Measurements from ENCODE around the gene PTK6.
"Not testable (repeated sequence)": the region's sequence is repeated elsewhere in the genome, so short reads cannot be mapped to it uniquely, and the experiment has no call there.

Gene PTK6

DNA sequence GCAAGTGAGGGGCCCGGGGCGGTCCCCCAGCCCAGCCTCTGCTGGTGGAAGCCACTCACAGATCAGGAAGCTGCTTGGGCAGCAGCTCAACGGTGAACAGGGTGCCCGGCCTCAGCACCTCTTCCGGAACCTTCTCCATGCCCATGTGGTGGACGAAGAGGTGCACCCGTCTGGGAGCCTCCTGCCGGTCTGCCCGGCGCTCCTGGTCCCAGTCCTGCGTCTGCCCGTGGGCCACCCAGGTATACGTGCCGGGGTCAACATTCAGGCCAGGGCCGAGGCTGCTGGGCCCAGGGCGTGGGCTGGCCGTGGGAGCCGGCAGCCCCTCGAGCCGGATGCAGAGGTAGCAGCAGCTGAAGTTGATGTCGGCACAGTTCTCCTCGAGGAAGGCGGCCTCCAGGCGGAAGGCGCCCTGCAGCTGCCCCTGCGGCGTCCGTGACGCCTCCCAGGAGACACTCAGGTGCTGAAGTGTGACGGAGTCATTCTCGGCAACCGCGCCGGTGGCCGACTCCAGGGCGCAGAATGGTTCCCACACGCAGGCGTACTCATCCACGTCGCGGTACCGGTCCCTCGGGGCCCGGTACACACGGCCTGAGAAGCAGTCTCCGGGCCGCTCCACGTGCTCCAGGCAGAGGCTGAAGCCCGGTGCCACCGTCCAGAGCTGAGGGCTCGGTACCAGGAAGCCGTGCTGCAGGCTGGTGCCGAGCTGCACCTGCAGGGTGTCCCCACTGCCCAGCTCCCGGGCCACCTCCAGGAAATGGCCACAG, 25.5 kb upstream of the PTK6 start:
- TF ChIP-seq Cebpa-rat (IDR thresholded peaks at IDR 0.05), result no peak
- peaks cover 72 to 89% (median 79%) of the 10 kb centered on the region in 11 experiments for H3K27me3 ChIP-seq
- peaks cover 22 to 49% (median 41%) of the 10 kb centered on the region in 10 experiments for H3K4me1 ChIP-seq
- H3K27ac ChIP-seq, result peak overlapping the region in 1 of 11 experiments; percentile 63; a peak in 2 of 22 replicates
- peak overlapping the region in 5 of 11 experiments; percentile 16 to 52 (median 33); a peak in 5 of 22 replicates for H3K9ac ChIP-seq
- peak overlapping the region; percentile 33 to 99 (median 95) for H3K4me2 ChIP-seq
- H3K4me3 ChIP-seq, result peak overlapping the region in 4 of 10 experiments; percentile 28 to 48 (median 41); a peak in 8 of 20 replicates
- peaks cover 0 to 19% (median 0%) of the 10 kb centered on the region in 11 experiments; a peak in 2 of 22 replicates for H3K36me3 ChIP-seq
- H3K9me3 ChIP-seq (replicated peaks in 1 of 11), result no peaks in the 10 kb centered on the region
- H4K20me1 ChIP-seq, result peaks cover 69 to 85% (median 74%) of the 10 kb centered on the region in 11 experiments

DNA sequence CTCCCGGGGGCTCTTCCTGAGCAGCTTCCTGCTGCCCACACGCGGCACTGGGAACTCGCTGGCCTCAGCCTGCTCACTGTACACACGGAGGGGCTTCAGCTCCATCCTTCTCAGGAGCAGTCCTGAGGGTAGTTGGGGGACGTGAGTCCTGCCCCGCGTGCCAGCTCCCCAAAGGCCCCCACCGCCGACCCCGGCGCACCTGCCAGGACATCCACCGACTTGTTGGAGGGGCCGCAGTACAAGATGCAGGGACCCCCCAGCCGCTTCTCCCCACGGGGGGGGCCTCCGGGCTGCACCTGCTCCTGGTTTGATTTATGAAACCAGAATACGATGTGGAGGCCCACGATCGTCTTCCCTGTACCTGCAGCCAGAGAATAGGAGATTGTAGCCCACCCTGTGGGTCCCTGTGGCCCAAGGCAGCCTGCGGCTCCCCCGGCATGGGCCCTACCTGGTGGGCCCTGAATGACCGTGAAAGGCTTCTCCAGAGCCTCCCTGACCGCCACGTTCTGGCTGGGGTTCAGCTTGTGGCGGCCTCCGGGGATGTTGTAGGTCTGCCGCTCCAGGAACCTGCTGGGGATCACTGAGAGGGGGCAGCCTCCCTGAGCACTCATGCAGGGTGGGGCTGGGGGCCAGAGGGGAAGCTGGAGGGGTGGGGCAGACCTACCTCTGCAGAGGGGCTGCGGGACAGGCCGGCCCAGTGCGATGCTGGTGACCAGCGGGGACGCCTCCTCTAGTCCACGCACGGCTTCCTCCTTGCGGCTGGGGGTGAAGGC, 24.6 kb upstream of the PTK6 start:
- Histone ChIP-seq H4K20me1 (peaks cover 61 to 85% (median 73%) of the 10 kb centered on the region in 11 experiments), H3K27me3 (peaks cover 69 to 89% (median 79%) of the 10 kb centered on the region in 11 experiments), H3K4me2 (peak overlapping the region; percentile 33 to 99 (median 95); a peak in 20 of 22 replicates), H3K4me1 (peaks cover 14 to 41% (median 35%) of the 10 kb centered on the region in 10 experiments), H3K9ac (peak overlapping the region in 3 of 11 experiments; percentile 33 to 52 (median 43); a peak in 1 of 22 replicates), H3K27ac (peak overlapping the region in 1 of 11 experiments; percentile 63; a peak in 1 of 22 replicates), H3K36me3 (peaks cover 0 to 19% (median 0%) of the 10 kb centered on the region in 11 experiments; a peak in 2 of 22 replicates), H3K4me3 (peak overlapping the region in 2 of 10 experiments; percentile 28 to 48; a peak in 3 of 20 replicates), H3K9me3 (replicated peaks in 1 of 11) (no peaks in the 10 kb centered on the region)
- no peak for TF ChIP-seq Cebpa-rat (IDR thresholded peaks at IDR 0.05)

GRCh38 chr20:63560856-63561609, 23.9 kb upstream of the PTK6 start:
- Histone ChIP-seq H3K4me3 (no peak overlapping the region), H3K27ac (no peak overlapping the region), H3K36me3 (peaks cover 0 to 17% (median 0%) of the 10 kb centered on the region in 11 experiments; a peak in 2 of 22 replicates), H3K9me3 (replicated peaks in 1 of 11) (no peaks in the 10 kb centered on the region), H3K4me2 (peak overlapping the region in 8 of 11 experiments; percentile 77 to 99 (median 96); a peak in 14 of 22 replicates), H3K9ac (no peak overlapping the region), H3K27me3 (peaks cover 69 to 89% (median 79%) of the 10 kb centered on the region in 11 experiments), H3K4me1 (peaks cover 13 to 41% (median 34%) of the 10 kb centered on the region in 10 experiments), H4K20me1 (peaks cover 53 to 85% (median 71%) of the 10 kb centered on the region in 11 experiments)
- no peak for TF ChIP-seq Cebpa-rat (IDR thresholded peaks at IDR 0.05)

GRCh38 chr20:63560333-63560805, 23.2 kb upstream of the PTK6 start:
- H3K9ac ChIP-seq, result no peak overlapping the region
- H3K27ac ChIP-seq, result no peak overlapping the region
- peaks cover 69 to 89% (median 79%) of the 10 kb centered on the region in 11 experiments for H3K27me3 ChIP-seq
- peaks cover 0 to 16% (median 0%) of the 10 kb centered on the region in 11 experiments; a peak in 2 of 22 replicates for H3K36me3 ChIP-seq
- H3K4me2 ChIP-seq, result peak overlapping the region in 1 of 11 experiments; percentile 99; a peak in 2 of 22 replicates
- TF ChIP-seq Cebpa-rat (IDR thresholded peaks at IDR 0.05), result no peak
- peaks cover 50 to 85% (median 71%) of the 10 kb centered on the region in 11 experiments for H4K20me1 ChIP-seq
- H3K4me3 ChIP-seq, result no peak overlapping the region
- peaks cover 13 to 47% (median 41%) of the 10 kb centered on the region in 10 experiments for H3K4me1 ChIP-seq
- no peaks in the 10 kb centered on the region for H3K9me3 ChIP-seq (replicated peaks in 1 of 11)

DNA sequence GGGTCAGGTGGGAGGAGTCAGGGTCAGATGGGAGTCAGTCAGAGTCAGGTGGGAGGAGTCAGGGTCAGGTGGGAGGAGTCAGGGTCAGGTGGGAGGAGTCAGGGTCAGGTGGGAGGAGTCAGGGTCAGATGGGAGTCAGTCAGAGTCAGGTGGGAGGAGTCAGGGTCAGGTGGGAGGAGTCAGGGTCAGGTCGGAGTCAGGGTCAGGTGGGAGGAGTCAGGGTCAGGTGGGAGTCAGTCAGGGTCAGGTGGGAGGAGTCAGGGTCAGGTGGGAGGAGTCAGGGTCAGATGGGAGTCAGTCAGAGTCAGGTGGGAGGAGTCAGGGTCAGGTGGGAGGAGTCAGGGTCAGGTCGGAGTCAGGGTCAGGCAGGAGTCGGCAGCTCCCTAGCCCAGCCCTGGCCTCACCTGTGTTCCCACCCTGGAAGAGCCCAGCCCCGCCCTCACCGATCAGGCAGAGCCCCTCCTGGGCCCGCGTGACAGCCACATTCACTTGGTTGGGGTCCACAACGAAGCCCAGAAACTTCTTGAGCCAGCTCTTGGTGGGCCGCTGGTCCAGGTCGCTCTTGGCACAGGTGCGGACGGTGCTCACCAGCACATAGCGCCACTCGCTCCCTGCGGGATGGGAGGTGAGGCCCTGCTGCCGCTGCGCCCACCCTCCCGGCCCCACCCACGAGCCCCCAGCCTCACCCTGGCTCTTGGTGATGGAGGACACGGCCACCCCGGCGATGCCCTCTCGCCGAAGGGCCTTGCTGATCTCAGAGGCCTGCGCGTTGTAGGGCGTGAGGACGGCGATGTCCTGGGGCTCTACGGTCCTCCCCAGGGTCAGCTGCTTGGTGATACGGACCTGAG, 22.5 kb upstream of the PTK6 start:
- Histone ChIP-seq H3K36me3 (peaks cover 0 to 16% (median 0%) of the 10 kb centered on the region in 11 experiments; a peak in 2 of 22 replicates), H3K4me1 (peaks cover 19 to 54% (median 48%) of the 10 kb centered on the region in 10 experiments), H3K27me3 (peaks cover 69 to 89% (median 79%) of the 10 kb centered on the region in 11 experiments), H4K20me1 (peaks cover 49 to 85% (median 71%) of the 10 kb centered on the region in 11 experiments)
- not testable (repeated sequence) for H3K9ac ChIP-seq; H3K4me2 ChIP-seq; H3K27ac ChIP-seq; H3K4me3 ChIP-seq; H3K9me3 ChIP-seq (replicated peaks in 1 of 11)

DNA sequence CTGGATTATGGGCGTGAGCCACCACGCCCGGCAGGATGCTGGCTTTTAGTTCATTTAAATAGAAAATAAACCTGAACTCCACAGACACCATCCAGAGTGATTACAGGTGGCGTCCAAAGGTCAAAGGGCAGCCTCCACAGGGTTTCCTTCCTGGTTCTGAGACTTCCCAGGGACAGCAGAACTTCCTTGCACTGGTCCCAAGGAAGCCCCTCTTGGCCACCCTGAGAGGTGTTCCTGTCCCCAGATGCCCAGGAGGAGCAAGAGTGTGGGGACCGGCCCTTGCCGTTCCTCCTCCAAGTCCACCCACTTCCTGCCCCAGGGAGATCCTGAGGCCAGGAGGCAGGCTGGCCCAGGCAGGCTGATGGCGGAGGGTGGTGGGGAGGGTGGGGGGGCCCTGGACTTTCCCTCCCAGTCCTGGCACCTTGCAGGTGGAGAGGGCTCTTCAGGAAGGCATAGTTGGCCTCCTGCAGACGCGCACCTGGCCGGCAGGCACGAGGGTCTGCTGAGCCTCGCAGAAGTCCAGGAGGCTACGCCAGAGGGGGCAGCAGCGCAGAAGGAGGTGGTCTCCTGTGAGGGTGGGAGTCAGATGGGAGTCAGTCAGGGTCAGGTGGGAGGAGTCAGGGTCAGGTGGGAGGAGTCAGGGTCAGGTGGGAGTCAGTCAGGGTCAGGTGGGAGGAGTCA, 21.8 kb upstream of the PTK6 start:
- no peak overlapping the region for H3K9ac ChIP-seq

DNA sequence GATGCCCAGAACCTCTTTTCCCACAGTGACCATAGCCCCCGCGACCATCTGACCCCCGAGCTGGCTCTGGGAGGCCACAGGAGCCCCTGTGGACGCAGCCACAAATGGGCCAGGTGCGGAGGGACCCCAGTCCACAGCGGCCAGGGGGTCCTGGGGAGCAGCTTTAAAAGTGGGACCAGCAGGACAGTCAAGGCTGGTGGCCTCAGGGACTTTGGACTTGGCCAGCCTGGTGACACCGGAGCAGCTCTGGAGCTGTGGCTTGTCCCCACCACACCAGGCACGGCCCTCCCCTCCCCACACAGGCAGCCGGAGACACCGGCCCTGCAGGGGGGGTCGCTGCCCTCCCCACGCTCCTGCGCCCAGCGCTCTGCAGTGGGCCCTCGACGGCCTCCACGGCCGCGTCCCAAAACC, 20.3 kb upstream of the PTK6 start:
- Histone ChIP-seq H4K20me1 (peaks cover 32 to 78% (median 62%) of the 10 kb centered on the region in 11 experiments), H3K4me1 (peaks cover 23 to 56% (median 49%) of the 10 kb centered on the region in 10 experiments), H3K27ac (no peak overlapping the region), H3K4me2 (no peak overlapping the region), H3K27me3 (peaks cover 54 to 87% (median 64%) of the 10 kb centered on the region in 11 experiments), H3K36me3 (peaks cover 0 to 5% (median 0%) of the 10 kb centered on the region in 11 experiments; a peak in 2 of 22 replicates), H3K9ac (no peak overlapping the region), H3K4me3 (no peak overlapping the region), H3K9me3 (replicated peaks in 1 of 11) (no peaks in the 10 kb centered on the region)
- no peak for TF ChIP-seq Cebpa-rat (IDR thresholded peaks at IDR 0.05)

More for the DNA sequence above, 21.8 kb upstream of the PTK6 start:
- TF ChIP-seq Cebpa-rat (IDR thresholded peaks at IDR 0.05), result no peak
- peaks cover 68 to 89% (median 78%) of the 10 kb centered on the region in 11 experiments for H3K27me3 ChIP-seq
- peaks cover 25 to 58% (median 52%) of the 10 kb centered on the region in 10 experiments for H3K4me1 ChIP-seq
- peaks cover 46 to 84% (median 70%) of the 10 kb centered on the region in 11 experiments for H4K20me1 ChIP-seq
- no peak overlapping the region for H3K4me3 ChIP-seq
- no peak overlapping the region for H3K4me2 ChIP-seq
- H3K9me3 ChIP-seq (replicated peaks in 1 of 11), result no peaks in the 10 kb centered on the region
- H3K27ac ChIP-seq, result no peak overlapping the region
- H3K36me3 ChIP-seq, result peaks cover 0 to 9% (median 0%) of the 10 kb centered on the region in 11 experiments; a peak in 2 of 22 replicates

All from BLaER1 treated with 17β-estradiol and CSF1 and Interleukin-3, amounts not matched to agents 10 nM and 100 nM (cell line).